ENCODE data around the gene SCML1.

DNA sequence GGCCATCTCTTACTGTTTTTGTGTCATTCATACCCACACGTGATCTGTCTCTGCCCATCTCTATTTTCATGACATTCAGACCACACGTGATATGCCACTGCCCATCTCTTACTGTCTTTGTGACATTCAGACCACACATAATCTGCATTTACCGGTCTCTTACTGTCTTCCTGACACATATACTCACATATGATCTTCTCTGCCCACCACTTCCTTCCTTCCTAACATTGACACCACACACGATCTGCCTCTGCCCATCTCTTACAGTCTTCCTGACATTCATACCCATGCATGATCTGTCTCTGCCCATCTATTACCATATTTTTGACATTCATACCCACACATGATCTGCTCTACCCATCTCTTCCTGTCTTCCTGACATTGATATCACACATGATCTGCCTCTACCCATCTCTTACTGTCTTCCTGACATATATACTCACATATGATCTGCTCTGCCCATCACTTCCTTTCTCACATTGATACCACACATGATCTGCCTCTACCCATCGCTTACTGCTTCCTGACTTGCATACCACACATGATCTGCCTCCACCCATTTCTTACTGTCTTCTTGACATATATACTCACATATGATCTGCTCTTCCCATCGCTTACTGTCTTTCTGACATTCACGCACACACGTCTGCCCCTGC, 36.1 kb downstream of the SCML1 start:
- no peak for TF ChIP-seq EZH2phosphoT487 (IDR thresholded peaks at IDR 0.05; ENCODE audit: borderline replicate concordance, low read depth, low read length)
- TF ChIP-seq, protein P1, sequence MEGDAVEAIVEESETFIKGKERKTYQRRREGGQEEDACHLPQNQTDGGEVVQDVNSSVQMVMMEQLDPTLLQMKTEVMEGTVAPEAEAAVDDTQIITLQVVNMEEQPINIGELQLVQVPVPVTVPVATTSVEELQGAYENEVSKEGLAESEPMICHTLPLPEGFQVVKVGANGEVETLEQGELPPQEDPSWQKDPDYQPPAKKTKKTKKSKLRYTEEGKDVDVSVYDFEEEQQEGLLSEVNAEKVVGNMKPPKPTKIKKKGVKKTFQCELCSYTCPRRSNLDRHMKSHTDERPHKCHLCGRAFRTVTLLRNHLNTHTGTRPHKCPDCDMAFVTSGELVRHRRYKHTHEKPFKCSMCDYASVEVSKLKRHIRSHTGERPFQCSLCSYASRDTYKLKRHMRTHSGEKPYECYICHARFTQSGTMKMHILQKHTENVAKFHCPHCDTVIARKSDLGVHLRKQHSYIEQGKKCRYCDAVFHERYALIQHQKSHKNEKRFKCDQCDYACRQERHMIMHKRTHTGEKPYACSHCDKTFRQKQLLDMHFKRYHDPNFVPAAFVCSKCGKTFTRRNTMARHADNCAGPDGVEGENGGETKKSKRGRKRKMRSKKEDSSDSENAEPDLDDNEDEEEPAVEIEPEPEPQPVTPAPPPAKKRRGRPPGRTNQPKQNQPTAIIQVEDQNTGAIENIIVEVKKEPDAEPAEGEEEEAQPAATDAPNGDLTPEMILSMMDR (conservative IDR thresholded peaks at IDR 0.05; ENCODE audit: low read length): no peak

Measured in OCI-LY7 (cell line).